HepG2 (cell line): ENCODE measurements around the gene CKAP2L. TPM values are rescaled to one million over a fixed set of nuclear protein-coding genes. Genes with fewer than 3 reads are reported as not detected.

Experiments used
- ATAC-seq: fragments of 200-7000 bp; cut with Tn5 transposase; 3 replicates; pipeline ENCODE4 v1.9.1; 2020; ENCODE audit warnings: mild to moderate bottlenecking, moderate library complexity
- BruUV-seq: library from RNA; stranded (reverse); fragments of 400-500 nt; replicated peaks from 2 replicates; lab custom pipeline; 2021; lab: Mats Ljungman, UMichigan
- CTCF ChIA-PET: fragments of 300-600 bp; formaldehyde crosslinking; extraction: SDS; loops from one replicate; lab custom pipeline; 2021; ENCODE audit warnings: low total read pairs, inconsistent platforms, low intra/inter-chr PET ratio; lab: Yijun Ruan, JAX
- POLR2A ChIA-PET: fragments of 350-600 bp; sonication (Branson Sonifier 250); formaldehyde crosslinking; loops from one replicate; lab custom pipeline; 2020; ENCODE audit warnings: antibody characterized with exemption, inconsistent platforms; lab: Yijun Ruan, JAX
- DNase-seq: peaks from one replicate; pipeline ENCODE4 v3.0.0-alpha.2; 2015; ENCODE audit warnings: low spot score
- FAIRE-seq: peaks from 3 replicates; lab custom pipeline; 2011; peaks lifted over from hg19 to GRCh38; lab: Jason Lieb, UNC
- H2AFZ ChIP-seq: one replicate; pipeline ENCODE4 v1.6.1; 2011; ENCODE audit warnings: low read length, inconsistent platforms
- H3K27ac ChIP-seq: fragments of 300-600 bp; 3 replicates; pipeline ENCODE4 v1.8.0; 2011; ENCODE audit warnings: mixed run types, mild to moderate bottlenecking, mixed read lengths, low read length, inconsistent platforms; ENCODE audit not compliant: insufficient read depth; ENCODE audit errors: extremely low read length
- H3K27me3 ChIP-seq, 2 experiments: fragments of 200-600 bp in 1 of 2; 2 replicates in 1 of 2; 3 replicates in 1 of 2; pipeline versions ENCODE4 v1.6.0 to v1.8.0; 2011; ENCODE audit warnings: low read length in 2 of 2, mild to moderate bottlenecking in 2 of 2, moderate library complexity in 2 of 2, inconsistent platforms in 1 of 2; ENCODE audit not compliant: insufficient read depth in 2 of 2, control insufficient read depth in 1 of 2
- H3K36me3 ChIP-seq, 2 experiments: fragments of 200-600 bp in 1 of 2; replicated peaks in 1 of 2; 2 replicates in 1 of 2; 3 replicates in 1 of 2; pipeline versions ENCODE4 v1.5.1 to v1.8.0; 2011; ENCODE audit warnings: low read length in 2 of 2, inconsistent platforms in 1 of 2; ENCODE audit not compliant: insufficient read depth in 2 of 2, control insufficient read depth in 1 of 2
- H3K4me1 ChIP-seq: 2 replicates; pipeline ENCODE4 v1.5.1; 2012; ENCODE audit warnings: low read length, inconsistent platforms; ENCODE audit not compliant: insufficient read depth
- H3K4me2 ChIP-seq: 2 replicates; pipeline ENCODE4 v1.6.0; 2011; ENCODE audit warnings: low read depth, low read length, inconsistent platforms
- H3K4me3 ChIP-seq, 3 experiments: fragments of 200-600 bp in 1 of 3; sonication (generic), shearing (Covaris generic) in 1 of 3; replicated peaks in 1 of 3; 2 replicates each; pipeline ENCODE4 v1.5.1; 2011 to 2016; ENCODE audit warnings: low read length in 3 of 3, inconsistent platforms in 2 of 3, low read depth in 2 of 3, mild to moderate bottlenecking in 2 of 3, control low read depth in 1 of 3, mixed read lengths in 1 of 3; ENCODE audit not compliant: insufficient read depth in 1 of 3
- H3K79me2 ChIP-seq: one replicate; pipeline ENCODE4 v1.6.1; 2011; ENCODE audit warnings: low read length, inconsistent platforms; ENCODE audit not compliant: insufficient read depth
- H3K9ac ChIP-seq: 2 replicates; pipeline ENCODE4 v1.6.0; 2011; ENCODE audit warnings: mild to moderate bottlenecking, low read depth, low read length, inconsistent platforms; ENCODE audit not compliant: insufficient read depth
- H3K9me3 ChIP-seq: 2 replicates; pipeline ENCODE4 v1.5.1; 2012; ENCODE audit warnings: mild to moderate bottlenecking, low read length
- H4K20me1 ChIP-seq: 2 replicates; pipeline ENCODE4 v1.6.0; 2011; ENCODE audit warnings: inconsistent platforms, mild to moderate bottlenecking, low read length, moderate library complexity; ENCODE audit not compliant: insufficient read depth
- CREBL2 ChIP-seq: sonication (generic); formaldehyde crosslinking; IDR thresholded peaks from 2 replicates; pipeline ENCODE4 v1.8.1; 2023; ENCODE audit warnings: missing genetic modification reagents, mild to moderate bottlenecking, borderline replicate concordance
- DNMT1 ChIP-seq: sonication (generic); formaldehyde crosslinking; IDR thresholded peaks from 2 replicates; pipeline ENCODE4 v1.5.1; 2020; ENCODE audit warnings: mild to moderate bottlenecking, missing genetic modification reagents
- FOXO1 ChIP-seq: sonication (generic); formaldehyde crosslinking; IDR thresholded peaks from 2 replicates; pipeline ENCODE4 v1.4.0; 2020; ENCODE audit warnings: missing genetic modification reagents
- NCOA5 ChIP-seq: sonication (generic); formaldehyde crosslinking; IDR thresholded peaks from 2 replicates; pipeline ENCODE4 v1.4.0; 2020; ENCODE audit warnings: missing genetic modification reagents
- NPAS2 ChIP-seq: sonication (generic); formaldehyde crosslinking; IDR thresholded peaks from 2 replicates; pipeline ENCODE4 v1.8.0; 2022; ENCODE audit warnings: mild to moderate bottlenecking, missing genetic modification reagents, borderline replicate concordance
- RXRB ChIP-seq: IDR thresholded peaks from 2 replicates; pipeline ENCODE4 v1.6.1; 2016; ENCODE audit warnings: borderline replicate concordance, missing genetic modification reagents, missing compliant biosample characterization
- TCF7L2 ChIP-seq: IDR thresholded peaks from 2 replicates; pipeline ENCODE4 v1.6.1; 2011; ENCODE audit warnings: mild to moderate bottlenecking, low read depth, low read length, moderate library complexity
- ZNF205 ChIP-seq: IDR thresholded peaks from 2 replicates; pipeline ENCODE4 v1.6.1; 2018; ENCODE audit warnings: missing biosample characterization, missing genetic modification reagents
- ZNF230 ChIP-seq: sonication (generic); formaldehyde crosslinking; IDR thresholded peaks from 2 replicates; pipeline ENCODE4 v1.4.0; 2020; ENCODE audit warnings: mild to moderate bottlenecking, missing genetic modification reagents
- ZNF547 ChIP-seq: sonication (generic); formaldehyde crosslinking; IDR thresholded peaks from 2 replicates; pipeline ENCODE4 v1.5.1; 2020; ENCODE audit warnings: mild to moderate bottlenecking, missing genetic modification reagents
- ZNF629 ChIP-seq: sonication (generic); formaldehyde crosslinking; conservative IDR thresholded peaks from 2 replicates; pipeline ENCODE4 v1.5.0; 2020; ENCODE audit warnings: missing genetic modification reagents
- ZNF761 ChIP-seq: sonication (generic); formaldehyde crosslinking; conservative IDR thresholded peaks from 2 replicates; pipeline ENCODE4 v1.4.0; 2020; ENCODE audit warnings: mild to moderate bottlenecking, missing genetic modification reagents
- ZNF788 ChIP-seq: sonication (generic); formaldehyde crosslinking; IDR thresholded peaks from 2 replicates; pipeline ENCODE4 v1.5.0; 2020; ENCODE audit warnings: mild to moderate bottlenecking, missing genetic modification reagents, borderline replicate concordance
- ZNF83 ChIP-seq: sonication (generic); formaldehyde crosslinking; IDR thresholded peaks from 2 replicates; pipeline ENCODE4 v1.4.0; 2020; ENCODE audit warnings: missing genetic modification reagents, mild to moderate bottlenecking, borderline replicate concordance
- WGBS: methylation state at CpG from one replicate; pipeline ENCODE4 v1.1.6; 2017; ENCODE audit warnings: low lambda C conversion rate; 5-methylcytosine and 5-hydroxymethylcytosine counted together
- in situ Hi-C: cut with HindIII; loops from 2 replicates; pipeline ENCODE4 v1.10.0; 2017; ENCODE audit warnings: low pct_unique_long_range_greater_than_20kb; ENCODE audit not compliant: extremely low pct_ligation_motif_present
- intact Hi-C: fragments of 100-400 bp; cut with micrococcal nuclease; formaldehyde crosslinking; loops from one replicate; pipeline ENCODE4 v1.10.0; 2022; ENCODE audit not compliant: unreplicated experiment
- polyA plus RNA-seq, 8 experiments: library from polyadenylated mRNA; depleted of rRNA in 3 of 8; stranded (reverse) in 7 of 8; unstranded in 1 of 8; fragments of >200 nt; fragmentation: Illumina TruSeq in 4 of 8; extraction: Trizol in 4 of 8; gene quantifications; 2 replicates each; pipeline versions ENCODE4 v1.2.1 to v1.2.3, GENCODE V29; 2011 to 2016; ENCODE audit warnings: low read depth in 4 of 8, missing spikeins in 1 of 8, mixed read lengths in 1 of 8; ENCODE audit not compliant: insufficient read depth in 1 of 8
- total RNA-seq, 5 experiments: library from RNA; depleted of rRNA; stranded (reverse); fragments of >200 nt; fragmentation: Illumina TruSeq; extraction: Trizol; gene quantifications; 2 replicates each; pipeline ENCODE4 v1.2.3, GENCODE V29; 2016; ENCODE audit warnings: low read depth in 1 of 5

Gene CKAP2L
- total and polyA plus RNA-seq, 2 of the 13 experiments (the other 11 are each of a cell fraction or from before 2014, with no cell fraction given) = 7.1 to 9.5 TPM

- no peak overlapping the region for H3K27ac ChIP-seq
- ATAC-seq (no peak), FAIRE-seq (no peak), DNase-seq (no peak)
- H3K4me2 ChIP-seq = no peak overlapping the region
- H3K4me3 ChIP-seq = no peak overlapping the region
- H3K9ac ChIP-seq = no peak overlapping the region
- intact Hi-C loops = loop anchor here (5.0 kb wide), 2 partner anchors 42 to 182 kb away; no protein-coding TSS in a partner anchor
- H3K79me2 ChIP-seq = peaks cover 25% of the 10 kb centered on the region
- H4K20me1 ChIP-seq = no peaks in the 10 kb centered on the region
- WGBS = 94% methylated on average over 1 of the region's 1 CpG
- peaks cover 34% of the 10 kb centered on the region for H3K4me1 ChIP-seq
- peaks cover 6 to 40% of the 10 kb centered on the region in 2 experiments for H3K36me3 ChIP-seq
- TF ChIP-seq NPAS2 (CRISPR knock-in tag) = no peak
- no peak for TF ChIP-seq ZNF83 (CRISPR knock-in tag)
- TF ChIP-seq ZNF629 = peak; percentile 86
- no peak for TF ChIP-seq ZNF761 (CRISPR knock-in tag)
- no peak for TF ChIP-seq DNMT1
- no peak for TF ChIP-seq TCF7L2
- in situ Hi-C loops = loop anchor here (5.0 kb wide), 1 partner anchor 42 kb away; no protein-coding TSS in a partner anchor
- no peak overlapping the region for H2AFZ ChIP-seq
- POLR2A ChIA-PET = no interaction called here
- no peaks in the 10 kb centered on the region; a peak in 1 of 5 replicates for H3K27me3 ChIP-seq
- H3K9me3 ChIP-seq = no peaks in the 10 kb centered on the region
- CTCF ChIA-PET = no interaction called here
- BruUV-seq = no TSS peak
Measured at GRCh38 chr2:112760149-112760548, 4.3 kb downstream of the CKAP2L start.

GRCh38 chr2:112758711-112759110 is 5.7 kb downstream of the CKAP2L start:
- ATAC-seq (no peak), FAIRE-seq (no peak), DNase-seq (no peak)
- Histone ChIP-seq H3K4me2 (no peak overlapping the region), H3K27ac (no peak overlapping the region), H4K20me1 (no peaks in the 10 kb centered on the region), H3K27me3 (no peaks in the 10 kb centered on the region; a peak in 1 of 5 replicates), H3K79me2 (peaks cover 21% of the 10 kb centered on the region), H2AFZ (no peak overlapping the region), H3K9me3 (no peaks in the 10 kb centered on the region), H3K36me3 (peaks cover 10 to 54% of the 10 kb centered on the region in 2 experiments), H3K9ac (no peak overlapping the region), H3K4me1 (peaks cover 32% of the 10 kb centered on the region), H3K4me3 (no peak overlapping the region)
- no TSS peak for BruUV-seq
- no peak for TF ChIP-seq ZNF205 (CRISPR knock-in tag)
- TF ChIP-seq NCOA5 (CRISPR knock-in tag) = no peak
- TF ChIP-seq ZNF547 (CRISPR knock-in tag) = no peak
- TF ChIP-seq ZNF230 (CRISPR knock-in tag) = no peak
- TF ChIP-seq RXRB (CRISPR knock-in tag) = no peak
- no peak for TF ChIP-seq FOXO1 (CRISPR knock-in tag)
- TF ChIP-seq CREBL2 (CRISPR knock-in tag) = no peak
- TF ChIP-seq ZNF788 (CRISPR knock-in tag) = no peak
- POLR2A ChIA-PET = no interaction called here
- in situ Hi-C loops = no loop called here
- CTCF ChIA-PET = no interaction called here
- intact Hi-C loops = no loop called here
- WGBS = 95% methylated on average over 2 of the region's 2 CpGs
